ENCODE data around the gene PROKR2.

DNA sequence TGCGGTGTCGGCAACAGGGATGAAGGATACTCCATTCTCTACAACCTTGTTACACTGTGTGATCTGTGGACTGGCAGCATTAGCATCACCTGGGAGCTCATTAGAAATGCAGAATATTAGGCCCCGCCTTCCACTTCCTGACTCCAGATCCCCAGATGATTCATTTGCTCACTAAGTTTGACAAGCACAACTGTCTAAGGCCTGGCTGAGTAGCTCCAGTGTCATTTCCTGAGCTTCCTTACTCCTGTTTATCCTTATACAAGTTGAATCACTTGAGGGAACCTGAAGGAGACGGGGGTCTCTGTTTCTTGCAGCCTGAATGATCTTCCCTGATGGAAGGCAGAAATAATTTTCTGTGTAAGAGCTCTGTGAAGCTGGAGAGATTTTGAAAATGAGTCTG lies 32.7 kb upstream of the PROKR2 start:
- no peak for TF ChIP-seq GATA2 (CRISPR knock-in tag; IDR thresholded peaks at IDR 0.05)
- TF ChIP-seq SREBF1 (IDR thresholded peaks at IDR 0.05; ENCODE audit: borderline replicate concordance, low read depth, low read length), result no peak
- no peak for TF ChIP-seq ZNF830 (CRISPR knock-in tag; IDR thresholded peaks at IDR 0.05)
- TF ChIP-seq ZKSCAN8 (CRISPR knock-in tag; IDR thresholded peaks at IDR 0.05), result no peak
- no peak for TF ChIP-seq POLR2A (conservative IDR thresholded peaks at IDR 0.05)
- no peak for TF ChIP-seq RCOR1 (IDR thresholded peaks at IDR 0.05; ENCODE audit: borderline replicate concordance in 1 of 2, low read depth in 2 of 2, low read length in 2 of 2)
- no peak for TF ChIP-seq ZKSCAN1 (IDR thresholded peaks at IDR 0.05; ENCODE audit: low read depth, low read length)
